VCaP (cell line): ENCODE measurements around the gene FAM83F.

Experiments used
- H3K27ac ChIP-seq: fragments of 450-650 bp; 2 replicates; pipeline ENCODE4 v1.5.1; 2017
- TF ChIP-seq, protein P1 (sequence below): fragments of 450-650 bp; conservative IDR thresholded peaks from 2 replicates; pipeline ENCODE4 v1.5.1; 2017; ENCODE audit warnings: mild to moderate bottlenecking, moderate library complexity

FAM83F gene

DNA sequence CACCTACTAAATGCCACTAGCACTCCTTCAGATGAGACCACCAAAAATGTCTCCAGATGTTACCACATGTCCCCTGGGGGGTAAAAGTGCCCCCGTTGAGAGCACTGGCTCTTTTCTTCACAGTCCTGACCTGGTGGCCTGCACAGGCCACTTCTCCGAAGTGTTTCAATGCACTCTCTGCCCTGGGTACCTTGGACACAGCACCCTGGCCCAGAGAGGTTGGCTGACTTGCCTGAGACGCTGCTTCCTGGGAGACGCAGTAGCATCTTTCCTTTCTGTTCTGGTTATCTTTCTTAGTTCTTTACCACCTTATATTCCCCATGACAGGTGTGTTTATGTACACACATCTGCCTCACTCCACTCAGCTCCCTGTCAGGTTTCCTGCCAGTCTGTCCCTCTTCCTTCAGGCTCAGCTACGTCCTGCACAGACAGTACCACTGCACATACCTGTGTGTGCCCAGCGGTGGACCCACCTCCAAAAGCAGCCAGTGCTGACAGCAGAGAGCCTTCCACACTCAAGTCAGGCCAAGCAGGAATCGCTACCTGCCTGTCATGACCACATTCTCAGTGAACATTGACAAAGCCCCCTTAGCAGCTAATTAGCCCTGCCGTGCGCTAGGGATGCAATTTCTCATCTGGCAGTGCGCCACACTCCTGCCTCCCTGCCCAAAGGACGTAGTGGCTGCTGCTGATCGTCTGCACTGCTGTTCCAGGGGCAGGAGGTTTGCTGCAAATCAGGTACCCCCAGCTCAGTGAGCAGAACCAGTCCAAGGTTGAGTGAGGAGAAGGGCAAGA, 39.0 kb downstream of the FAM83F start:
- TF ChIP-seq, protein P1, sequence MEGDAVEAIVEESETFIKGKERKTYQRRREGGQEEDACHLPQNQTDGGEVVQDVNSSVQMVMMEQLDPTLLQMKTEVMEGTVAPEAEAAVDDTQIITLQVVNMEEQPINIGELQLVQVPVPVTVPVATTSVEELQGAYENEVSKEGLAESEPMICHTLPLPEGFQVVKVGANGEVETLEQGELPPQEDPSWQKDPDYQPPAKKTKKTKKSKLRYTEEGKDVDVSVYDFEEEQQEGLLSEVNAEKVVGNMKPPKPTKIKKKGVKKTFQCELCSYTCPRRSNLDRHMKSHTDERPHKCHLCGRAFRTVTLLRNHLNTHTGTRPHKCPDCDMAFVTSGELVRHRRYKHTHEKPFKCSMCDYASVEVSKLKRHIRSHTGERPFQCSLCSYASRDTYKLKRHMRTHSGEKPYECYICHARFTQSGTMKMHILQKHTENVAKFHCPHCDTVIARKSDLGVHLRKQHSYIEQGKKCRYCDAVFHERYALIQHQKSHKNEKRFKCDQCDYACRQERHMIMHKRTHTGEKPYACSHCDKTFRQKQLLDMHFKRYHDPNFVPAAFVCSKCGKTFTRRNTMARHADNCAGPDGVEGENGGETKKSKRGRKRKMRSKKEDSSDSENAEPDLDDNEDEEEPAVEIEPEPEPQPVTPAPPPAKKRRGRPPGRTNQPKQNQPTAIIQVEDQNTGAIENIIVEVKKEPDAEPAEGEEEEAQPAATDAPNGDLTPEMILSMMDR = no peak
- no peak overlapping the region for H3K27ac ChIP-seq

DNA sequence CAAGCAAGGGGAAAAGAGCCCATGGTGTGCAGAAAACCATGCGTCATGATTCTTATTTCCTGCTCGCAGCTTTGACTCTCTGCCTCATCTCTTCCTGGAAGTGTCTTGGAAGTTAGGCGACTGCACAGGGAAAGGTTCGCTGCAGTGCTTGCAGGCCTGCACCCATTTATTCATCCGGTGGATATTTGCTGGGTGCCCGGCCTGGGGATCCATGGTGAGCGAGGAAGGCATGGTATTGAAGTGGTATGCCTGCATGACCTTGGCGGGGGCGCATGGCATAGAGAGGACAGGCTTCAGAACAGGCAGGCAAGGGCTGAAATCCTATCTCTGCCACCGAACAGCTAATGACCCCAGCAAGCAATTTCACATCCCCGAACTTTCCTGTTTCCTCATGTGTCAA, 40.6 kb downstream of the FAM83F start:
- H3K27ac ChIP-seq = no peak overlapping the region
- TF ChIP-seq, protein P1 = no peak

DNA sequence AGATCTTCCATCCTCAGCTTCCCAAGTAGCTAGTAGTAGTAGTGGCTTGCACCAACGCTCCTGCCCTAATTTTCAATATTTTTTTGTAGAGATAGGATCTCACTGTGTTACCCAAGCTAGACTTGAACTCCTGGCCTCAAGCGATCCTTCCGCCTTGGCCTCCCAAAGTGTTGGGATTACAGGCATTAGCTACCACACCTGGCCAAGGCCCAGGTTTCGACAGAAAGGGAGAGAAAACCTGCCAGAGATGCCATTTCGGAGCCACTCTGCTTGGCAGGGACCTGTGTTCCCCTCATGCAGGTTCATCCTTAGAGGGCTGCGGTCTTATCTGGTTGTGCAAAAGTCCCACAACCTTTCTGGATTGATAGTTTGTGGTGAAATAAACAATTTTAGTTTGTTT, 41.4 kb downstream of the FAM83F start:
- 0 out of 2 replicates have a peak overlapping the region, but pooled peaks have one; percentile 5 for H3K27ac ChIP-seq
- TF ChIP-seq, protein P1 = no peak

DNA sequence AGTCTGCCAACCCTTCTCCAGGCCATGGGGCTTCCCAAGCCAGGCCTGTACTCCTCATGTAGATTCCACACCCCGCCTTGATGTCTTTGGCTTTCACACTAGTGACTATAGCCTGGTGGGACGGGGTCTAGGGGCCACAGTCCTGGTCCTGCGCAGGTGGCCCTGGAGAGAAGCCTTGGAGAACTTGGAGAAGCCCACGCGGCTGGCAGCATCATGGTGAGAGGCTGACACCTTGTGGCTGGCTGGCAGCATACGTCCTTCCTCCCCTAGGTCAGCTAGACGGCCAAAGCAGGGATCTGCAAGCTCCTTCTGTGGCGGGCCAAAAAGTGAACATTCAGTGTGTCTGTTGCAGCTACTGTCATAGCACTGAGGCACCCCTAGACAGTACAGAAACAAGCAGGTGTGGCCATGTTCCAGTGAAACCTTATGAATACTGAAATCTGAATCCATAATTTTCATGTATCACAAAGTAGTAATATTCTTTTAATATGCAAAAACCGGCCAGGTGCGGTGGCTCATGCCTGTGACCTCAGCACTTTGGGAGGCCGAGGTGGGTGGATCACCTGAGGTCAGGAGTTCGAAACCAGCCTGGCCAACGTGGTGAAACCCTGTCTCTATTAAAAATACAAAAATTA, 42.0 kb downstream of the FAM83F start:
- H3K27ac ChIP-seq = 0 out of 2 replicates have a peak overlapping the region, but pooled peaks have one; percentile 5
- TF ChIP-seq, protein P1 = peak; percentile 93

DNA sequence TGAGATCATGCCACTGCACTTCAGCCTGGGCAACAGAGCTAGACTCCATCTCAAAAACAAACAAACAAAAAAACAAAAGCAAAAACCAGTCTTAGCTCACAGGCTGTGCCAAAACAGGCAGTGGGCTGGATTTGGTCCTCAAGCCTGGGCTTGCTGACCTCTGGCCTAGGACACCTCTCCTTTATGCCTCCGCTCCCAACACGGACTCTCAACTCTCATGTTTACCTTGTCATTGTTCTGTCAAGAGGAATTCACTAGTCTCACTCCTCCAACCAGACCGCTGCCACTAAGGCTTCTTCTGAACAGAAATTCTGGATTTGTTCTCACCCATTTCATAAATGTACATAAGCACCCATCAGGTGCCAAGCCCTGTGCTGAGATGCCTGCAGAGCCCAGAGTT, 42.6 kb downstream of the FAM83F start:
- TF ChIP-seq, protein P1 = no peak
- H3K27ac ChIP-seq = no peak overlapping the region

DNA sequence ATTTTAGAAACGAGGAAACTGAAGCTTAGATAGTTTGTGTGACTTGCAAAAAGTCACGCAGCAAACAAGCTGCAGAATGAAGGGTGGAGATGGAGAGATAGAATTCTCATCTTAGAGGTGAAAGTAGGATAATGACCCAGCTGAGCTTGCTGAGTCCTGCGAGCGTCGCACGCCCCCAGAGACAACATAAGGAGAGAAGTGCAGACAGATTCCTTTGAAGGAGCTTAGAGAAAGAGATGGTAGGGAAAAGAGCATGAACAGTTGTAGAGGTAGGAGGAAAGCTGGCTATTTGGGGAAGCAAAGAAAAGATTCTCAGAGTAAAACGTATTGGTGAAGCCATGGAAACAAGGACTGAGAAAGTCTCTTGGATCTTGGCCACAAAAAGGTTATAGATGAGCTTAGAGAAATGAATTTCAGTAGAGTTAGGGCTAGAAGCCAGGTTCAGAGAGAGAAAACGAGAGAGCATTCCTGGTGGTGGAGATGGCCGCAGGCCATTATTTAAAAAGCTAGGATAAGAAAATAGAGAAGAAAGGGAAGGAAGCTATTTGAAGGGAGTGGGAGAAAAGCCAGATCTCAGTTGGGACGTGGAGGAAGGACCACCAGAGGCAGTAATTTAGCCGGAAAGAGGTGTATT, 44.8 kb downstream of the FAM83F start:
- TF ChIP-seq, protein P1 = no peak
- H3K27ac ChIP-seq = peak overlapping the region; percentile 94

DNA sequence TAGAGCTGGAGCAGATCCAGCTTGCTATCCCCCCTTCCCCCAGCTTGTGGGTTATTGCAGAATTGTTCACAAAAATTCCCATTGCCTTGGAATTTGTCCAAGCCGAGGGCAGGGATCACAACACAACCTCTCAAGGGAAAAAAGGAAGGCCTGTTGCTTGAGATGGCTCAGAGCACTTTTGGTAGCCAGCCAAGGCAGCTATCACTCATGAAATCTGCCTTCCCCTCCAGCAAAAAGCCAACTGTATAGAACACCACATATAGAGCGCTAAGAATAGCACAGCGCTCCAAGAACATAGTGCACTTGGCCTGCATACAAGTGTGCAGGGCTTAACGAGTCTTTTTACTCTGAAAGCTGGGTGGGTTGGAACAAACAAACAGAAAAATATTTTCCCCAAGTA, 46.2 kb downstream of the FAM83F start:
- peak overlapping the region; percentile 94 for H3K27ac ChIP-seq
- TF ChIP-seq, protein P1 = no peak
